DMS153 treated with DMSO at 0.1 percent for 48 hours (cell line): ENCODE results near the gene NID1.
"Not testable (repeated sequence)": the region's sequence is repeated elsewhere in the genome, so short reads cannot be mapped to it uniquely, and the experiment has no call there.

Source experiments
- DNase-seq: peaks from one replicate; lab custom pipeline; 2025; ENCODE audit not compliant: unreplicated experiment; lab: John Stamatoyannopoulos, UW

NID1 gene

GRCh38 chr1:236029428-236029940 lies 35.4 kb downstream of the NID1 start:
- DNase-seq: no peak

- no peak for DNase-seq
Observed at GRCh38 chr1:236027104-236027503, 37.8 kb downstream of the NID1 start.

GRCh38 chr1:236025836-236026235 lies 39.1 kb downstream of the NID1 start:
- no peak for DNase-seq

- DNase-seq: no peak
Observed at GRCh38 chr1:236024641-236025040, 40.2 kb downstream of the NID1 start.

- DNase-seq: no peak
Observed at GRCh38 chr1:236023926-236024565, 40.8 kb downstream of the NID1 start.

- no peak for DNase-seq
Observed at GRCh38 chr1:236021424-236022135, 43.3 kb downstream of the NID1 start.

GRCh38 chr1:236020359-236021219 lies 44.3 kb downstream of the NID1 start:
- no peak for DNase-seq

GRCh38 chr1:236018885-236019453 lies 45.9 kb downstream of the NID1 start:
- no peak for DNase-seq

- DNase-seq: no peak
Observed at GRCh38 chr1:236016782-236017400, 48.0 kb downstream of the NID1 start.

- DNase-seq: no peak
Observed at GRCh38 chr1:236016083-236016482, 48.8 kb downstream of the NID1 start.

- DNase-seq: no peak
Observed at GRCh38 chr1:236015539-236015938, 49.4 kb downstream of the NID1 start.

- no peak for DNase-seq
Observed at GRCh38 chr1:236013330-236013729, 51.6 kb downstream of the NID1 start.

- DNase-seq: no peak
Observed at GRCh38 chr1:236011641-236012040, 53.2 kb downstream of the NID1 start.

- no peak for DNase-seq
Observed at GRCh38 chr1:236010443-236010842, 54.4 kb downstream of the NID1 start.

GRCh38 chr1:236009857-236010256 lies 55.0 kb downstream of the NID1 start:
- no peak for DNase-seq

- no peak for DNase-seq
Observed at GRCh38 chr1:236009191-236009590, 55.7 kb downstream of the NID1 start.

GRCh38 chr1:236007781-236008180 lies 57.1 kb downstream of the NID1 start:
- DNase-seq: no peak

GRCh38 chr1:236003058-236003457 lies 61.8 kb downstream of the NID1 start:
- not testable (repeated sequence) for DNase-seq

GRCh38 chr1:236002572-236002971 lies 62.3 kb downstream of the NID1 start:
- DNase-seq: no peak

- DNase-seq: no peak
Observed at GRCh38 chr1:236002025-236002390, 62.9 kb downstream of the NID1 start.

- no peak for DNase-seq
Observed at GRCh38 chr1:236000781-236001180, 64.1 kb downstream of the NID1 start.
